Iris pigment epithelial cell (primary cell): ENCODE data around the gene SBF2.

Source experiments
- DNase-seq: peaks from one replicate; pipeline ENCODE4 v3.0.0-alpha.2; 2011; ENCODE audit warnings: low read depth

SBF2 gene

GRCh38 chr11:10302359-10302743, 8.3 kb upstream of the SBF2 start:
- no peak for DNase-seq

- DNase-seq, result peak; percentile 88
These were observed 7.8 kb upstream of the SBF2 start for GRCh38 chr11:10301656-10302358.

GRCh38 chr11:10298342-10298741, 4.3 kb upstream of the SBF2 start:
- DNase-seq, result peak; percentile 99

GRCh38 chr11:10295064-10295901, 1.3 kb upstream of the SBF2 start:
- DNase-seq, result no peak

GRCh38 chr11:10294290-10294953, 403 bp upstream of the SBF2 start:
- DNase-seq, result peak; percentile 83

GRCh38 chr11:10291801-10292638, 2.0 kb downstream of the SBF2 start:
- DNase-seq, result peak; percentile 93

GRCh38 chr11:10289765-10290380, 4.1 kb downstream of the SBF2 start:
- DNase-seq, result no peak

- no peak for DNase-seq
These were observed 4.9 kb downstream of the SBF2 start for GRCh38 chr11:10288881-10289764.

- no peak for DNase-seq
These were observed 6.0 kb downstream of the SBF2 start for GRCh38 chr11:10287766-10288715.

GRCh38 chr11:10287140-10287539, 6.9 kb downstream of the SBF2 start:
- DNase-seq, result no peak

- DNase-seq, result no peak
These were observed 8.7 kb downstream of the SBF2 start for GRCh38 chr11:10285148-10285802.

GRCh38 chr11:10283991-10284390, 10.0 kb downstream of the SBF2 start:
- DNase-seq, result no peak

- no peak for DNase-seq
These were observed 11.9 kb downstream of the SBF2 start for GRCh38 chr11:10282117-10282516.

GRCh38 chr11:10275714-10276113, 18.3 kb downstream of the SBF2 start:
- peak; percentile 60 for DNase-seq

- no peak for DNase-seq
These were observed 19.3 kb downstream of the SBF2 start for GRCh38 chr11:10274726-10275125.

- DNase-seq, result no peak
These were observed 20.3 kb downstream of the SBF2 start for GRCh38 chr11:10273738-10274137.

GRCh38 chr11:10272132-10272531, 21.9 kb downstream of the SBF2 start:
- peak; percentile 52 for DNase-seq

GRCh38 chr11:10268746-10269488, 25.1 kb downstream of the SBF2 start:
- DNase-seq, result no peak
